Measurements from ENCODE around the gene HTRA3.
A peak's percentile ranks its signal among the peaks of the same experiment; 100 is the strongest.

HTRA3 gene

DNA sequence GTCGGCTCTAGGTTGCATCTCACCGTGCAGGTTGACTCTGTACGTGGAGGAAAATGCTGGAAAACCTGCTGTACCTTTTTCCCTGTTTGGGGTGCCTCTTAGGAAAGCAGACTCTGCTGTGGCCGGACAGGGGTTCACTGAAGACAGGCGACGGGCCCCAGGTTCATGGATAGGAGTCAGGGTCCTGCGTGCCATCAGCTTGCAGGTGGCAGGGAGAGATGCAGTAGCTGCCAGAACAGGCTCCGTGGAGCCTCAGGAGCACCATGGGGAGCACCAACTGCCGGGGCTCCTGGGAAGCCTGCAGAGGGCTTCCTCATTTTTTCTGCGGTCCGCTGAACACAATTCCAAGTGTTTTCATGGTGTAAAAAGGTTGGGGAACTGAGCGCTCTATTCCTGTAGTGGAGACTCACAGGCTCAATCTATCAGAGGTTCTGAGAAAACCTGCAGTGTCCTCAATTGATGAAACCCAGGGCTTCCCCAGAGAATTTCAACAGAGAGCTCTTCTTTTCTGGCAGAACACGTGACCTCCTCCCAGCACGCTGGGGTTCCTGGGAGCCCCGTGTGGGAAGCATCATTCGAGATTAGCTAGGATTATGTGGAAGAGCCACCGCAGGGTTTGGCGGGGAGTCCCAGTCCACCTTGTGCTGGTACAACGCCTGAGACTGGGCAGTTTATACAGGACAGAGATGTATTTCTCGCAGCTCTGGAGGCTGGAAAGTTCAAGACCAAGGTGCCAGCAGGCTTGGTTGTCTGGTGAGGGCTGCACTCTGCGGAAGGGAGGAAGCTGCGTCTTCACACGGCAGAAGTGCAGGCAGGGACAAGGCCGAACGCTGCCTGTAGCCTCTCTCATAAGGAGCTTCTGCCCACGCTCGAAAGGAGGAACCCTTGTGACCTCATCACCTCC is 1.6 kb downstream of the HTRA3 start:
- DNase-seq (ENCODE audit: extremely low read depth, low read depth), result no peak
- TF ChIP-seq, protein P1, sequence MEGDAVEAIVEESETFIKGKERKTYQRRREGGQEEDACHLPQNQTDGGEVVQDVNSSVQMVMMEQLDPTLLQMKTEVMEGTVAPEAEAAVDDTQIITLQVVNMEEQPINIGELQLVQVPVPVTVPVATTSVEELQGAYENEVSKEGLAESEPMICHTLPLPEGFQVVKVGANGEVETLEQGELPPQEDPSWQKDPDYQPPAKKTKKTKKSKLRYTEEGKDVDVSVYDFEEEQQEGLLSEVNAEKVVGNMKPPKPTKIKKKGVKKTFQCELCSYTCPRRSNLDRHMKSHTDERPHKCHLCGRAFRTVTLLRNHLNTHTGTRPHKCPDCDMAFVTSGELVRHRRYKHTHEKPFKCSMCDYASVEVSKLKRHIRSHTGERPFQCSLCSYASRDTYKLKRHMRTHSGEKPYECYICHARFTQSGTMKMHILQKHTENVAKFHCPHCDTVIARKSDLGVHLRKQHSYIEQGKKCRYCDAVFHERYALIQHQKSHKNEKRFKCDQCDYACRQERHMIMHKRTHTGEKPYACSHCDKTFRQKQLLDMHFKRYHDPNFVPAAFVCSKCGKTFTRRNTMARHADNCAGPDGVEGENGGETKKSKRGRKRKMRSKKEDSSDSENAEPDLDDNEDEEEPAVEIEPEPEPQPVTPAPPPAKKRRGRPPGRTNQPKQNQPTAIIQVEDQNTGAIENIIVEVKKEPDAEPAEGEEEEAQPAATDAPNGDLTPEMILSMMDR (IDR thresholded peaks at IDR 0.05; ENCODE audit: low read depth, low read length), result no peak

GRCh38 chr4:8271821-8272220 is 2.3 kb downstream of the HTRA3 start:
- TF ChIP-seq, protein P1 (IDR thresholded peaks at IDR 0.05; ENCODE audit: low read depth, low read length), result no peak
- no peak for DNase-seq (ENCODE audit: extremely low read depth, low read depth)

- no peak for DNase-seq (ENCODE audit: extremely low read depth, low read depth)
- TF ChIP-seq, protein P1 (IDR thresholded peaks at IDR 0.05; ENCODE audit: low read depth, low read length), result no peak
These were observed 3.2 kb downstream of the HTRA3 start for GRCh38 chr4:8272472-8273428.

DNA sequence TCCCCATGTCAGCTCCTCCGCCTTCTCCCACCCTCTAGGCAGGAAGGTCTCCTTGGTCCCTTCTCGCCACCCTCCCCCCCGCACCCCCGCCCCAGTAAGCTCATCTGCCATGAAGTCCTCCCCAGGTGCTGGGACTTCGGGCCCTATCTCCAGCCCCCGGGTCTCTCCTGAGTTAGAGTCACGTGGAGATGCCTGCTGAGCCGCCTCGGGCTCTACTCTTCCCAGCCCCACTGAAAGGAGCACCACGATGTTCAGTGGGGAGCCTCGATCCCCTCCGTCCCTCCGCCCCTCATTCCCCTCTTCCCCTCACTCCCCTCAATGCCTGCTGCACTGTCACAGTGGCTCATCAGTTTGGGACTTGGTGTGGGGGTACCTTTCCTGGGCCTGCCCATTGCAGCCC is 3.9 kb downstream of the HTRA3 start:
- TF ChIP-seq, protein P1 (IDR thresholded peaks at IDR 0.05; ENCODE audit: low read depth, low read length), result no peak

DNA sequence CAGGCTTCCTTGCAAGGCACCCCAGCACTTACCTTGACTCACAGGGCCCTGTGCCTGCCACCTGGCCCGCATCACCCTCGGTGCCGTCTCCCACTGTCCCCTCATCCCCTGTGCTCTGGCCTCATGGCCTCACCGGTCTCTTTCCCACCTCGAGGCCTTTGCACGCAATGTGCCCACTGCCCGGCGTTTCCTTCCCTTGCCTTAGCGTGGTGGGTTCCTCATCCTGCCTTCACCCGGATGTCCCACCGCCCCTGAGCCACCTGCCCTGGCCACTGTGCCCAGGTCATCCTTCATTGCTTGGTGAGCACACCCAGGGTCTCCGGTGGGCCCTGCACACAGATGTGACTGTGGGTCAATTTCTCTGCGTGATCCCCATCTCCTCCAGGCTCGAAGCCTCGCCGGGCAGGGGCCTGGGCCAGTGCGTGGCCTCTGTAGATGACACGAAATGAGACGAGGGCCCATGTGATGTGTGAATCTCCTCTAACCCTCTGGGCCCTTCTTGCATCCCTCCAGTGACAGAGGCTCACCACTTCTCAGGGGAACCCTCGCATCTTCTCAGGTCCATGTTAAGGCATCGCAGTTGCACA is 4.6 kb downstream of the HTRA3 start:
- DNase-seq (ENCODE audit: extremely low read depth, low read depth), result no peak
- TF ChIP-seq, protein P1 (IDR thresholded peaks at IDR 0.05; ENCODE audit: low read depth, low read length), result no peak

More for the DNA sequence above, 3.9 kb downstream of the HTRA3 start:
- no peak for DNase-seq (ENCODE audit: extremely low read depth, low read depth)

GRCh38 chr4:8274765-8275547 is 5.4 kb downstream of the HTRA3 start:
- TF ChIP-seq, protein P1 (IDR thresholded peaks at IDR 0.05; ENCODE audit: low read depth, low read length), result peak; percentile 85
- DNase-seq (ENCODE audit: extremely low read depth, low read depth), result peak; percentile 97
